Mesenteric fat pad (tissue), 1 donor: ENCODE measurements around the gene MIB1. TPM values are rescaled to one million over a fixed set of nuclear protein-coding genes. Genes with fewer than 3 reads are reported as not detected.

ENCODE experiments used
- DNase-seq: peaks from one replicate; pipeline ENCODE4 v3.0.0-alpha.2; 2020; ENCODE audit warnings: low spot score
- total RNA-seq: library from RNA; stranded (reverse); fragmentation: NEBNext Ultra II Directional; extraction: Animal tissue kit (Norgen Biotek cat#: 25700); gene quantifications from one replicate; pipeline ENCODE4 v1.2.1, GENCODE V29; 2021
- donor health status: DM: yes; HTN: yes; CAD: no.

Gene MIB1
- total RNA-seq, 1 donor from 2014 or later = 30.4 TPM

- no peak for DNase-seq
Measured at GRCh38 chr18:21809725-21810124, 69.1 kb downstream of the MIB1 start.

GRCh38 chr18:21815101-21815500 lies 74.5 kb downstream of the MIB1 start:
- DNase-seq = no peak

- DNase-seq = no peak
Measured at GRCh38 chr18:21820033-21820810, 79.6 kb downstream of the MIB1 start.

GRCh38 chr18:21820811-21821143 lies 80.2 kb downstream of the MIB1 start:
- no peak for DNase-seq

- no peak for DNase-seq
Measured at GRCh38 chr18:21823848-21824247, 83.3 kb downstream of the MIB1 start.

GRCh38 chr18:21826196-21826595 lies 85.6 kb downstream of the MIB1 start:
- DNase-seq = no peak

- no peak for DNase-seq
Measured at GRCh38 chr18:21826641-21827302, 86.2 kb downstream of the MIB1 start.

GRCh38 chr18:21830532-21830931 lies 89.9 kb downstream of the MIB1 start:
- DNase-seq = no peak

- no peak for DNase-seq
Measured at GRCh38 chr18:21831413-21831831, 90.8 kb downstream of the MIB1 start.

DNA sequence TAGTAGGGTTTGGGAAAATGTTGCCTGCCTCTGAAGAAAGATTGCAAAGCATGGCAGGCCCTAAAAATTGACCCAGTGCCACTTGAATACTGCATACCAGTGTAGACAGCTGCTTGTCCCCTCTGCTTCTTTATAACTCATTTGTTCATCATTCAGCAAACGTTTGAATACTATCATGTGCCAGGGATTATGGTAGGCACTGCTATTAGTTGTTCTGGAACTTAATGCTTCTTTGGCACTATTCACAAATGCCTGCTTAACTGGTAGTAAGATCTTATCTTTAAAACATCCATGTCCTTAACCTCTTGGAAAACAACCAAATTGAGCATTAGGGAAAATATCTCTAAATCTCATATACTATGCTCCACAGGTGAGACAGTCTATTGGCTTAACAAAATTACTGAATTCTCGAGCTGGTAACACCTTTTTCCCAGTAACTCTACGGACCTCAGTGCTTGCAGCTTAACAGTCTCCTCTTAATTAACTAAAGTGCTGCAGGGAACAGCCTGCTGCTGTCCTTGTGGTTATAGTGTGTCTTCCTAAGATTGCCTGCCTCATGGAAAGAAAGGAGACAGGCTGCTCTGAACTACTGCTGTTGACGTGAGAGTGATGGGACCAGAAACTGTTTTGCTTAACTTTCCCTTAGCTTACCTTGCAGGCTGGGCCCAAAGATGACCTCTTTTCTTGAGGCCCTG lies 93.2 kb downstream of the MIB1 start:
- DNase-seq = no peak

DNA sequence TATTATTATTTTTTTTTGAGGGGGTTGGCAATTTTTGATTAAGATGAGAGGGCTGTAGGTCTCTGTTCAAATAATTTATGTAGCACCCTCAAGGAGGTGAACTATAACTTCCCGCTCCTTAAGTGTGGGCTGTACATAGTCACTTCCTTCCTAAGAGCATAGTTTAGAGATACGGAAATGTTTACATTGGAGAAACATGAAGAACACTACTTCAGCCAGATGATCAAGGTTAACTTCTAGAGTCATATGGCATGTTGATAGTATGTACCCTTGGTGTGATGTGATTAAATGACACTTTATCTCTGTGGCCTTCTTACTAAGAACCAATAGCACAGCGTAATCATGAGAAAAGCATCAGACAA lies 93.7 kb downstream of the MIB1 start:
- DNase-seq = no peak

DNA sequence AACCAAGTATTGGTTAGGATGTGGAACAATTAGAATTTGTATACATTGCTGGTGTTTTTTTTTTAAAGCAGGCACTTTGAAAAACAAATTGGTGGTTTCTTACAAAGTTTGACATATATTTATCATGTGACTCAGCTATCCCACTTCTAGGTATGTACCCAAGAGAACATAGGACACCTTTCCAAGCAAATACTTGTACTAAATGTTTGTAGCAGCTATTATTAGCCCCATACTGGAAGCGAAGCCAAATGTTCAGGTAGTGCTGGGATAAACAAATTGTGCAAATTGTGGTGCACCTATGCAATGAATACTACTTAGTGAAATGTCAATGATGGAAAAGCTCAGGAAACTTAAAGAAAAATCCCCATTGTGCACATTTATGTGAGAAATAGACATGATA lies 101.0 kb downstream of the MIB1 start:
- DNase-seq = no peak

GRCh38 chr18:21843341-21843740 lies 102.7 kb downstream of the MIB1 start:
- DNase-seq = no peak

GRCh38 chr18:21851327-21851961 lies 110.9 kb downstream of the MIB1 start:
- DNase-seq = no peak

- DNase-seq = no peak
Measured at GRCh38 chr18:21853016-21853415, 112.4 kb downstream of the MIB1 start.

DNA sequence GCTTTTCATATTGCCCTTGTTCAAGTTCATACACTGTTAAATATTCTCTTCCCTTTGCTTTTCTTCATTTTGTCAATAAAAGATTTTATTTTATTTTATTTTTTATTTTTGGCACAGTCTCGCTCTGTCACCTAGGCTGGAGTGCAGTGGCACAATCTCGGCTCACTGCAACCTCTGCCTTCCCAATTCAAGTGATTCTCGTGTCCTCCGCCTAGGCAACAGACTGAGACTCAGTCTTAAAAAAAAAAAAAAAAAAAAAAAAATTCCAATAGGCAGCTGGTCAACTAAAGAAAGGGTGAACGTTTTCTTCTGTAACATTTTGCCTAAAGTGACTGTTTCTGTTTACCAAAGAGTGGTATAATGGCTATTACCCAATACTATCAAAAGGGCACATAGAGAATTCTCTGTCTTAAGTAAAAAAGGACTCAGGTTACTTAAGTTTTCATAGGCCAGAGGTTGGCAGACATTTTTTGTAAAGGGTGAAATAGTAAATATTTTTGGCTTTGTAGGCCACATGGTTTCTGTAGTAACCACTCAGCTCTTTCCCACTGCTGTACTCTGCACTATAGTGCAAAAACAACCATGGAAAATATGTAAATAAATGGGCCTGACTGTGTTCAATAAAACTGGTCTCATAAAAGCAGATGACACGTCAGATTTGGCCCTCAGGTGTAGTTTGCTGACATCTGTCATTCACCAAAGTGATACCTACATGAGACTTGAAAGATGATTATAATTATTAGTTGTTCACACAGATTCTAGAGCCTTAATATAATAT lies 113.4 kb downstream of the MIB1 start:
- no peak for DNase-seq

- DNase-seq = no peak
Measured at GRCh38 chr18:21855432-21855831, 114.8 kb downstream of the MIB1 start.

GRCh38 chr18:21857871-21858270 lies 117.3 kb downstream of the MIB1 start:
- DNase-seq = no peak

DNA sequence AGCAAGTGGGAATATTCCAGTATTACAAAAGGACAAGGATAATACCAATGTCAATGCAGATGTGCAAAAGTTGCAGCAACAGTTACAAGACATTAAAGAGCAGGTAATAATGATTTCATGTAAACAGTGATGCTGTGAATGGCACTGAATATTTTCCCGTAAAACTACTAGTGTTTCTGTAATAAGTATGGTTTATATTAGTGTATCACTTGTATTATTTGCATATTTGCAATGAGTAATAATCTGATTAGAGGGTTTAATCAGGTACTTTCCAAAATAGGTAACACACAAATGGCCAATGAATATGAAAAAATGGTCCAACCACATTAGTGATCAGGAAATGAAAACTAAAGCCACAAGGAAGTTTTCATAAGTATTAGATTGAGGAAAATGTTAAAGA lies 118.0 kb downstream of the MIB1 start:
- no peak for DNase-seq

DNA sequence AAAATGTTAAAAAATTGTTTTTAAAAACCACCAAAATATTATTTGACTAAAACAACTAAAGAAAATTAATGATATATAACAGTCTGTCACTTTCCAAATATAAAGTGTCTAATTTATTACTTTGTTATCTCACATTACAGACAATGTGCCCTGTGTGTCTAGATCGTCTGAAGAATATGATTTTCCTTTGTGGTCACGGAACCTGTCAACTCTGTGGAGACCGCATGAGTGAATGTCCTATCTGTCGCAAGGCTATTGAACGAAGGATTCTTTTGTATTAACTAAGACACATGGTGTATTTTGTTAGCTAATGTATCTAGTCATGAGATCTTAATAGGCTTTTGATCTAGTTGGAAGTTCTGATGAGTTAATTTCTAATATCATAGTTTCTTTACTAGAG lies 123.8 kb downstream of the MIB1 start:
- no peak for DNase-seq

DNA sequence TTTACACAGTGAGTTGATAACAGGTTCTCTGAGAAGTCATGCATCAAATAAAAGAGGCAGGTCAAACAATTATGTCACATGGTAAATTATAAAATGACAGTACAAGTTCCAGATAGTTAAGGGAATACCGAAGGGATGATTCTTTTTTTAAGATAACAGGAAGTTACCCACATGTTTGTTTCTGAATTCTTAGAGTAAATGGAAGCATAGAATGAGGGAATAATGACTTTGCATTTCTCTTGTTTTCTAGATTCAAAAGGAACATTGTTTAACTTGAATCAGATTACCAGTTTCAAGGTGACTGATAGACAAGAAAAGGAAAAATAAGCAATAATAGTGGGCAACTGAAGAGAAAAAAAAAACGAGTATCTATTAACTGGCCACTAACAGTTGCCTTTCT lies 124.5 kb downstream of the MIB1 start:
- no peak for DNase-seq
